ENCODE measurements around the gene FCRL5.

GRCh38 chr1:157584503-157584902 lies 32.2 kb upstream of the FCRL5 start:
- TF ChIP-seq CTCF (IDR thresholded peaks at IDR 0.05): no peak
- no peak for TF ChIP-seq ZFX (IDR thresholded peaks at IDR 0.05; ENCODE audit: borderline replicate concordance)
